ENCODE results near the gene KCNH6.

The KCNH6 gene

DNA sequence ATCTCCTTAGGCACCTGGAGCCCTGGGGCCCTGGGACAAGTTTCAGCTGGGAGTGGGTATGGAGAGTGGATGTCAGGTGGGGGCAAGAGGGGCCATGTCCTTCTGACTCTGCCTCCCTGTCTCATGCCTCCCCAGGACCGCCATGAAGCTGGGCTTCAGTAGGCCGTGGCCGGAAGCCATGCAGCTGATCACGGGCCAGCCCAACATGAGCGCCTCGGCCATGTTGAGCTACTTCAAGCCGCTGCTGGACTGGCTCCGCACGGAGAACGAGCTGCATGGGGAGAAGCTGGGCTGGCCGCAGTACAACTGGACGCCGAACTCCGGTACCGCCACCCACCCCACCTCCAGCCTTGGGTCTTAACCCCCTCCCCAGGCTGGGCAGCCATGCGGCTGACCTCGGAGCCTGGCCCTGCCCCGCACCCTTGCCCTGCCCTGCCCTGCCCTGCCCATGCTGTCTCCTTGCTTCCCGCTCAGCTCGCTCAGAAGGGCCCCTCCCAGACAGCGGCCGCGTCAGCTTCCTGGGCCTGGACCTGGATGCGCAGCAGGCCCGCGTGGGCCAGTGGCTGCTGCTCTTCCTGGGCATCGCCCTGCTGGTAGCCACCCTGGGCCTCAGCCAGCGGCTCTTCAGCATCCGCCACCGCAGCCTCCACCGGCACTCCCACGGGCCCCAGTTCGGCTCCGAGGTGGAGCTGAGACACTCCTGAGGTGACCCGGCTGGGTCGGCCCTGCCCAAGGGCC, 26.3 kb upstream of the KCNH6 start:
- no peaks in the 10 kb centered on the region for H3K36me3 ChIP-seq (ENCODE audit: control insufficient read depth in 2 of 2, insufficient read depth in 2 of 2, low read length in 2 of 2)
- no peak overlapping the region for H3K9ac ChIP-seq (ENCODE audit: low read length in 2 of 2)
- no peaks in the 10 kb centered on the region for H3K9me3 ChIP-seq (ENCODE audit: control insufficient read depth in 2 of 2, low read length in 2 of 2)
- no peak overlapping the region for H3K27ac ChIP-seq (ENCODE audit: low read length)
- peaks cover 0 to 7% of the 10 kb centered on the region in 2 donors for H3K27me3 ChIP-seq (ENCODE audit: control insufficient read depth in 1 of 2, insufficient read depth in 2 of 2, low read length in 2 of 2)
- H3K4me1 ChIP-seq (ENCODE audit: control insufficient read depth, insufficient read depth, low read length), result no peaks in the 10 kb centered on the region
- H3K4me3 ChIP-seq (ENCODE audit: low read length in 2 of 2), result no peak overlapping the region

DNA sequence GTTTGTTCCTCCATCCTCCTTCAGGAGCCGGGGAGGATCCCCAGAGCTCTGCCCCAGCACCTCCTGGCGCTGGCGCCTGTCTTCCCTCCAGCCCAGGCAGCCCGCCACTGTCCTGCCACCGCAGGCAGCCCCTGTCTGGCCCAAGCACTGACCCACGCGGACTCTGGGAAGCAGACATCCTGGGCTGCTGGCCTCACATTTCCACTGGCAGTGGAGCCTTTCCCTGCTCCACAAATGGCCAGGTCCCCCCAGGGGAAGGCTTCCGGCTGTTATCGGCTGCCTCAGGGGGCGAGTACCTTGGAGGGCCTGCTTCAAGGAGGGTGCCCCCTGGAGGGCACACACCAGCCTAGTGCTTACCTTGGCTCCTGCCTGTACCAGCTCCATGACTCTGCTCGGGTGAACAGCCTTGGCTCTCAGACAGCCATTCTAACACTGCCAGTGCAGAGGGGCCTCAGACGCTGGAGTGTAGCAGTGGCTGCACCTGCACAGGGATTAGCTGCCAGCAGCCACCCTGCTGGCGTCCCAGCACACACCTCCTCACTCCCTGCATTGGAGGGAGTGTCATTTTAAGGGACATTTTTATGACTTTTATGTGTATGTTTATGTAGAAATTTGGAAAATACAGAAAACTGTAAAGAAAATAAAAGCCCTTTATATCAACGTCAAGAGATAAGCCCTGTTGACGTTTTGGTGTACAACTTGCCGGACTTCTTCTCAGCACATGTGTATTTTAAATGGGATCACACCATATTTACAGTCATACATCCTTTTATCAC, 25.3 kb upstream of the KCNH6 start:
- Histone ChIP-seq H3K4me3 (ENCODE audit: low read length in 2 of 2) (no peak overlapping the region), H3K9me3 (ENCODE audit: control insufficient read depth in 2 of 2, low read length in 2 of 2) (no peaks in the 10 kb centered on the region), H3K36me3 (ENCODE audit: control insufficient read depth in 2 of 2, insufficient read depth in 2 of 2, low read length in 2 of 2) (no peaks in the 10 kb centered on the region), H3K27ac (ENCODE audit: low read length) (no peak overlapping the region), H3K4me1 (ENCODE audit: control insufficient read depth, insufficient read depth, low read length) (no peaks in the 10 kb centered on the region), H3K27me3 (ENCODE audit: control insufficient read depth in 1 of 2, insufficient read depth in 2 of 2, low read length in 2 of 2) (peaks cover 0 to 7% of the 10 kb centered on the region in 2 donors), H3K9ac (ENCODE audit: low read length in 2 of 2) (no peak overlapping the region)

DNA sequence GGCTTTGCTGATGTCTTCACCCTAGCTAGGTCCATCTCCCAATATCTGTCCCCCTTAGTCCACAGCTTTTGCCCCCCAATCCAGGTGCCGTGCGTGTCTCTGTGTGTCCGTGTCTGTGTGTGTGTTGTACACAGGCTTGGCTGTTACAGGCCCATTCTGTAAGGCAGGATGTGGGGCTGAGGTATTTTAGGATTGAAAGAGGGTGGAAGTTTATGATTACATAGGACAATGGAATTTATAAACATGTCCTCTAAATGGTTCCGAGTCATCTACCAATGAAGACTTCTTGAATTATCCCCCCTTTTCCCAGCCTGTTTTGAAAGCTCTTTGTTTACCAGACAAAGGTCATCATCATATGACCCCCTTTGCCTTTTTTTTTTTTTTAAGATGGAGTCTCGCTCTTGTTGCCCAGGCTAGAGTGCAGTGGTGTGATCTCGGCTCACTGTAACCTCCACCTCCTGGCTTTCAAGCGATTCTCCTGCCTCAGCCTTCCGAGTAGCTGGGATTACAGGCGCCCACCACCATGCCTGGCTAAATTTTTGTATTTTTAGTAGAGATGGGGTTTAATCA, 24.4 kb upstream of the KCNH6 start:
- no peaks in the 10 kb centered on the region for H3K36me3 ChIP-seq (ENCODE audit: control insufficient read depth in 2 of 2, insufficient read depth in 2 of 2, low read length in 2 of 2)
- no peaks in the 10 kb centered on the region for H3K9me3 ChIP-seq (ENCODE audit: control insufficient read depth in 2 of 2, low read length in 2 of 2)
- H3K27me3 ChIP-seq (ENCODE audit: control insufficient read depth in 1 of 2, insufficient read depth in 2 of 2, low read length in 2 of 2), result peaks cover 0 to 7% of the 10 kb centered on the region in 2 donors
- no peak overlapping the region for H3K4me3 ChIP-seq (ENCODE audit: low read length in 2 of 2)
- H3K27ac ChIP-seq (ENCODE audit: low read length), result no peak overlapping the region
- no peak overlapping the region for H3K9ac ChIP-seq (ENCODE audit: low read length in 2 of 2)
- no peaks in the 10 kb centered on the region for H3K4me1 ChIP-seq (ENCODE audit: control insufficient read depth, insufficient read depth, low read length)

DNA sequence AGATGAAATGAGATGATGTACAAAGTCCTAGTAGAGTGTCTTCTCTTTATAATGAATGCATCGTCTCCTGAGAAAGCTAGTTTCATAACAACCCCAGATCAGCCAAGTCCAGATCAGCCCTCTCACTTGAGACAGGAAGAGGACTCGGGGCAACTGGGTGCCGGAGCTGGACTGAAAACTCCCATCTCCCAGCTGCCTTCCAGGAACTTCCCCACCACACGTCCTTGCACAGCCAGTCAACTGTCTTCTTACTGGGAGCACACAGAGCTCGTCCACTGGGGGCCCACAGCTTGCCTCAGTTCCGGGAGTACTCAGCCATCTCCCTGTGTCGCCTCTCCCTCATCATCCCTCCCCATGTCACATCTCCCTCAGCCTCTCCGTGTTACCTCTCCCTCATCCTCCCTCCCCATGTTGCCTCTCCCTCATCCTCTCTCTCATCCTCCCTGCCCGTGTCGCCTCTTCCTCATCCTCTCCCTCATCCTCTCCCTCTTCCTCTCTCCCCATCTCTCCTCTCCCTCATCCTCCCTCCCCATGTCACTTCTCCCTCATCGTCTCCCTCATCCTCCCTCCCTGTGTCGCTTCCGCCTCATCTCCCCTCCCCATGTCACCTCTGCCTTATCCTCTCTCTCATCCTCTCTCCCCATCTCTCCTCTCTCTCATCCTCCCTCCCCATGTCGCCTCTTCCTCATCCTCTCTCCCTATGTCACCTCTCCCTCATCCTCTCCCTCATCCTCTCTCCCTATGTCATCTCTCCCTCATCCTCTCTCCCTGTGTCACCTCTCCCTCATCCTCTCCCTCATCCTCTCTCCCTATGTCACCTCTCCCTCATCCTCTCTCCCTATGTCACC, 22.4 kb upstream of the KCNH6 start:
- H3K9me3 ChIP-seq (ENCODE audit: control insufficient read depth in 2 of 2, low read length in 2 of 2), result no peaks in the 10 kb centered on the region
- no peak overlapping the region for H3K27ac ChIP-seq (ENCODE audit: low read length)
- H3K9ac ChIP-seq (ENCODE audit: low read length in 2 of 2), result no peak overlapping the region
- no peak overlapping the region for H3K4me3 ChIP-seq (ENCODE audit: low read length in 2 of 2)
- peaks cover 4 to 7% of the 10 kb centered on the region in 2 donors for H3K27me3 ChIP-seq (ENCODE audit: control insufficient read depth in 1 of 2, insufficient read depth in 2 of 2, low read length in 2 of 2)
- no peaks in the 10 kb centered on the region for H3K36me3 ChIP-seq (ENCODE audit: control insufficient read depth in 2 of 2, insufficient read depth in 2 of 2, low read length in 2 of 2)
- no peaks in the 10 kb centered on the region for H3K4me1 ChIP-seq (ENCODE audit: control insufficient read depth, insufficient read depth, low read length)

DNA sequence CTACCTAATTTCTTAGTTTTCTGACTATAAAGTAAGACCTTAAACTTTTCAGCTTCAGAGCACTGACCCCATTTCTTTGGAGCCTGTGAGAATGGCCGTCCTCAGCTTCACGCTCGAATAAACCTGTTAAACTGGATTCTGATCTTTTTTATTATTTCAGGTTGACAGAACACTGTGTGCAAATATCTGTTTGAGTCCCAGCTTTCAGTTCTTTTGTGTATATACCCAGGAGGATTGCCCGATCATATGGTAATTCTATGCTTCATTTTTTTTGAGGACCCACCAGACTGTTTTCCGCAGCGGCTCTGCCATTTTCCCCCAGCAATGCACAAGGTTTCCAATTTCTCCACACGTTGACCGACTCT, 19.8 kb upstream of the KCNH6 start:
- no peak overlapping the region for H3K9ac ChIP-seq (ENCODE audit: low read length in 2 of 2)
- H3K36me3 ChIP-seq (ENCODE audit: control insufficient read depth in 2 of 2, insufficient read depth in 2 of 2, low read length in 2 of 2), result no peaks in the 10 kb centered on the region
- no peak overlapping the region for H3K27ac ChIP-seq (ENCODE audit: low read length)
- H3K9me3 ChIP-seq (ENCODE audit: control insufficient read depth in 2 of 2, low read length in 2 of 2), result no peaks in the 10 kb centered on the region
- H3K4me1 ChIP-seq (ENCODE audit: control insufficient read depth, insufficient read depth, low read length), result peaks cover 2% of the 10 kb centered on the region
- H3K4me3 ChIP-seq (ENCODE audit: low read length in 2 of 2), result no peak overlapping the region
- H3K27me3 ChIP-seq (ENCODE audit: control insufficient read depth in 1 of 2, insufficient read depth in 2 of 2, low read length in 2 of 2), result peaks cover 10 to 14% of the 10 kb centered on the region in 2 donors

DNA sequence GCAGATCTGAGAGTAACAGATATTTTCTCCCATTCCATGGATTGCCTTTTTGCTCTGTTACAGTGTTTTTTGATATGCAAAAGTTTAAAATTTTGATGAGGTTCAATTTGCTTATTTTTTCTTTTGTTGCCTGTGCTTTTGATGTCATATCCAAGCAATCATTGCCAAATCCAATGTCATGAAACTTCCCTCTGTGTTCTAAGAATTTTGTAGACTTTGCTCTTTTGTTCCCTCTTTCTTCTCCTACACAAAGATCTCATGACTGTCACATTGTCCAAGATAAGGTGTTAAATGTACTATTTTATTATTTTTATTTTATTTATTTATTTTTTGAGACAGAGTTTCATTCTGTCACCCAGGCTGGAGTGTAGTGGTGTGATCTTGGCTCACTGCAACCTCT, 18.9 kb upstream of the KCNH6 start:
- no peak overlapping the region for H3K9ac ChIP-seq (ENCODE audit: low read length in 2 of 2)
- no peak overlapping the region for H3K27ac ChIP-seq (ENCODE audit: low read length)
- peaks cover 2% of the 10 kb centered on the region for H3K4me1 ChIP-seq (ENCODE audit: control insufficient read depth, insufficient read depth, low read length)
- H3K36me3 ChIP-seq (ENCODE audit: control insufficient read depth in 2 of 2, insufficient read depth in 2 of 2, low read length in 2 of 2), result no peaks in the 10 kb centered on the region
- H3K9me3 ChIP-seq (ENCODE audit: control insufficient read depth in 2 of 2, low read length in 2 of 2), result no peaks in the 10 kb centered on the region
- no peak overlapping the region for H3K4me3 ChIP-seq (ENCODE audit: low read length in 2 of 2)
- H3K27me3 ChIP-seq (ENCODE audit: control insufficient read depth in 1 of 2, insufficient read depth in 2 of 2, low read length in 2 of 2), result peaks cover 10 to 14% of the 10 kb centered on the region in 2 donors

DNA sequence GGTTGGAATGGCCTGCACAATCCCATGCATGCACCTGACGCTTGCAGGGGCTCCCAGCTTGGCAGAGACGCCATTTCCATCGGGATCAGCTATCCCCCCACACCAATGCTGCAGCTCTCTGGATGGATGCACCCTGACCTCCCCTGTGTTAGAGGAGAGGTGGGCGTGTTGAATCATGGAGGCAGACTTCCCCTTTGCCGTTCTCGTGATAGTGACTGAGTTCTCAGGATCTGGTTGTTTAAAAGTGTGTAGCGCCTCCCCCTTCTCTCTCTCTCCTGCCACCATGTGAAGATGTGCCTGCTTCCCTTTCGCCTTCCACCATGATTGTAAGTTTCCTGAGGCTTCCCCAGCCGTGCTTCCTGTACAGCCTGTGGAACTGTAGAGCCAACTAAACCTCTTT, 17.8 kb upstream of the KCNH6 start:
- H3K27me3 ChIP-seq (ENCODE audit: control insufficient read depth in 1 of 2, insufficient read depth in 2 of 2, low read length in 2 of 2), result peaks cover 10 to 13% of the 10 kb centered on the region in 2 donors
- H3K4me1 ChIP-seq (ENCODE audit: control insufficient read depth, insufficient read depth, low read length), result peaks cover 2% of the 10 kb centered on the region
- no peaks in the 10 kb centered on the region for H3K36me3 ChIP-seq (ENCODE audit: control insufficient read depth in 2 of 2, insufficient read depth in 2 of 2, low read length in 2 of 2)
- H3K9me3 ChIP-seq (ENCODE audit: control insufficient read depth in 2 of 2, low read length in 2 of 2), result no peaks in the 10 kb centered on the region
- H3K27ac ChIP-seq (ENCODE audit: low read length), result no peak overlapping the region
- no peak overlapping the region for H3K9ac ChIP-seq (ENCODE audit: low read length in 2 of 2)
- no peak overlapping the region for H3K4me3 ChIP-seq (ENCODE audit: low read length in 2 of 2)

DNA sequence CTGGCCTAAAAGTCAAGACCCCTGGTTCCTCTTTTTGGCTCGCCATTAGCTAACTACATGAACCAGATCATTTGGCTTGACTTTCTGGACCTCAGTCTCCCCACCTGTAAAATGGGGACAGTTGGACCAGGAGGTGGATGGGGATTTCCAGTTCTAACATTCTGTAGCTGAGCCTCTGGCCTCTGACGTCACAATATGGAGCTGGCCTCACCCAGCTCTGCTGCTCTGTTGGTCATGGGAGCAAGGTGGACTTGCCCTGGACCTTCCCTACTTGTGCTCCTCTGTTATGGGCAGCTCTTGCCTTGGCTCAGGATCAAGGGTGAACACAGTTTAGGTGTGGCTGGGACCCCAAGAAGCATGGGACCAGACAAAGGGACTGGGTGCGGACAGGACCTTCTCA, 16.5 kb upstream of the KCNH6 start:
- Histone ChIP-seq H3K27me3 (ENCODE audit: control insufficient read depth in 1 of 2, insufficient read depth in 2 of 2, low read length in 2 of 2) (peaks cover 6 to 10% of the 10 kb centered on the region in 2 donors), H3K9me3 (ENCODE audit: control insufficient read depth in 2 of 2, low read length in 2 of 2) (no peaks in the 10 kb centered on the region), H3K36me3 (ENCODE audit: control insufficient read depth in 2 of 2, insufficient read depth in 2 of 2, low read length in 2 of 2) (no peaks in the 10 kb centered on the region), H3K4me1 (ENCODE audit: control insufficient read depth, insufficient read depth, low read length) (peaks cover 2% of the 10 kb centered on the region), H3K27ac (ENCODE audit: low read length) (no peak overlapping the region), H3K9ac (ENCODE audit: low read length in 2 of 2) (no peak overlapping the region), H3K4me3 (ENCODE audit: low read length in 2 of 2) (no peak overlapping the region)

DNA sequence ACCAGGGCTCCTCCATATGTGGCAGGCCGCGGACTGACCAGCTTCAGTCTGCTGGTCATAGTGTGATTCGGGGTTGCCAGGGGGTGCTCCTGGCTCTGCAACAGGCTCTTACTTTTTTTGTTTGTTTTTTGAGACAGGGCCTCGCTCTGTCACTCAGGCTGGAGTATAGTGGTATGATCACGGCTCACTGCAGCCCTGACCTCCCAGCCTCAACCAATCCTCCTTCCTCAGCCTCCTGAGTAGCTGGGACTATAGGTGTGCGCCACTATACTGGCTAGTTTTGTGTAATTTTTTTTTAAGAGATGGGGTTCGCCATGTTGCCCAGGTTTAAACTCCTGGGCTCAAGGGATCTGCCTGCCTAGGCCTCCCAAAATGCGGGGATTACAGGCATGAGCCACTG, 11.8 kb upstream of the KCNH6 start:
- H3K27ac ChIP-seq (ENCODE audit: low read length), result no peak overlapping the region
- peaks cover 6 to 9% of the 10 kb centered on the region in 2 donors for H3K27me3 ChIP-seq (ENCODE audit: control insufficient read depth in 1 of 2, insufficient read depth in 2 of 2, low read length in 2 of 2)
- H3K9ac ChIP-seq (ENCODE audit: low read length in 2 of 2), result no peak overlapping the region
- H3K9me3 ChIP-seq (ENCODE audit: control insufficient read depth in 2 of 2, low read length in 2 of 2), result no peaks in the 10 kb centered on the region
- no peak overlapping the region for H3K4me3 ChIP-seq (ENCODE audit: low read length in 2 of 2)
- H3K4me1 ChIP-seq (ENCODE audit: control insufficient read depth, insufficient read depth, low read length), result peaks cover 2% of the 10 kb centered on the region
- H3K36me3 ChIP-seq (ENCODE audit: control insufficient read depth in 2 of 2, insufficient read depth in 2 of 2, low read length in 2 of 2), result no peaks in the 10 kb centered on the region

DNA sequence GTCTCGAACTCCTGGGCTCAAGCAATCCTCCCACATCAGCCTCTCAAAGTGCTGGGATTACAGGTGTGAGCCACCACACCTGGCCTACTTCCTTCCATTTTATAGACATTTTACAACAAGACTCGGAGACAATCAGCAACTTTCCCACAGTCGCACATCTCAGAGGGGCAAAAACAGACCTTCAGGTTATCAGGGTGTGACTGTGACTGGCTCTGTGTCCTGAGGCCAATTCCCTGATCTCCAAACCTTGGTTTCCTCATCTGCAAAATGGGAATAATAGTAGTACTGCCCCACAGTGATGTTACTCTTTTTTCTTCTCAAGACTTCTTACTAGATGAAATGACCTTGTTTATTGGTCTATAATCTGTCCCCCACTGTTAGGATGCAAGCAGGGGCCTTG, 10.8 kb upstream of the KCNH6 start:
- Histone ChIP-seq H3K4me1 (ENCODE audit: control insufficient read depth, insufficient read depth, low read length) (no peaks in the 10 kb centered on the region), H3K9me3 (ENCODE audit: control insufficient read depth in 2 of 2, low read length in 2 of 2) (no peaks in the 10 kb centered on the region), H3K9ac (ENCODE audit: low read length in 2 of 2) (no peak overlapping the region), H3K27me3 (ENCODE audit: control insufficient read depth in 1 of 2, insufficient read depth in 2 of 2, low read length in 2 of 2) (peaks cover 3 to 8% of the 10 kb centered on the region in 2 donors), H3K36me3 (ENCODE audit: control insufficient read depth in 2 of 2, insufficient read depth in 2 of 2, low read length in 2 of 2) (no peaks in the 10 kb centered on the region), H3K27ac (ENCODE audit: low read length) (no peak overlapping the region), H3K4me3 (ENCODE audit: low read length in 2 of 2) (no peak overlapping the region)

All from stomach smooth muscle (tissue), 2 donors.